ENCODE measurements around the gene MTX1. TPM values are rescaled to one million over a fixed set of nuclear protein-coding genes. Genes with fewer than 3 reads are reported as not detected.

MTX1 gene
- total RNA-seq, 1 donor from 2014 or later: 28.4 TPM

- intact Hi-C loops (cut with DNase I): no loop called here
- Histone ChIP-seq H3K27ac (no peak overlapping the region), H3K4me1 (peaks cover 6% of the 10 kb centered on the region), H3K9me3 (no peaks in the 10 kb centered on the region), H3K27me3 (no peaks in the 10 kb centered on the region), H3K4me3 (no peak overlapping the region), H3K36me3 (no peaks in the 10 kb centered on the region)
- no peak for ATAC-seq
- DNase-seq: no peak
- no peak for TF ChIP-seq CTCF (IDR thresholded peaks at IDR 0.05)
Observed at GRCh38 chr1:155197901-155198546, 10.5 kb upstream of the MTX1 start.

- no peaks in the 10 kb centered on the region for H3K27me3 ChIP-seq
- peaks cover 4% of the 10 kb centered on the region for H3K4me1 ChIP-seq
- no peaks in the 10 kb centered on the region for H3K36me3 ChIP-seq
- no peak overlapping the region for H3K27ac ChIP-seq
- DNase-seq: no peak
- H3K4me3 ChIP-seq: no peak overlapping the region
- no peak for TF ChIP-seq CTCF (IDR thresholded peaks at IDR 0.05)
- no peaks in the 10 kb centered on the region for H3K9me3 ChIP-seq
- intact Hi-C loops (cut with DNase I): no loop called here
- ATAC-seq: no peak
Observed at GRCh38 chr1:155198547-155198906, 10.0 kb upstream of the MTX1 start.

- H3K9me3 ChIP-seq: no peaks in the 10 kb centered on the region
- DNase-seq (no peak), ATAC-seq (no peak)
- no peak for TF ChIP-seq CTCF (IDR thresholded peaks at IDR 0.05)
- H3K27ac ChIP-seq: no peak overlapping the region
- H3K27me3 ChIP-seq: no peaks in the 10 kb centered on the region
- intact Hi-C loops (cut with DNase I): no loop called here
- no peaks in the 10 kb centered on the region for H3K4me1 ChIP-seq
- H3K4me3 ChIP-seq: no peak overlapping the region
- no peaks in the 10 kb centered on the region for H3K36me3 ChIP-seq
Observed at GRCh38 chr1:155199792-155200191, 8.7 kb upstream of the MTX1 start.

GRCh38 chr1:155200920-155201319, 7.6 kb upstream of the MTX1 start:
- Histone ChIP-seq H3K4me1 (no peaks in the 10 kb centered on the region), H3K27me3 (no peaks in the 10 kb centered on the region), H3K36me3 (no peaks in the 10 kb centered on the region), H3K9me3 (no peaks in the 10 kb centered on the region), H3K27ac (no peak overlapping the region), H3K4me3 (no peak overlapping the region)
- DNase-seq (no peak), ATAC-seq (no peak)
- no peak for TF ChIP-seq CTCF (IDR thresholded peaks at IDR 0.05)
- intact Hi-C loops (cut with DNase I): no loop called here

- Histone ChIP-seq H3K9me3 (no peaks in the 10 kb centered on the region), H3K36me3 (no peaks in the 10 kb centered on the region), H3K27ac (no peak overlapping the region), H3K27me3 (no peaks in the 10 kb centered on the region), H3K4me1 (peaks cover 8% of the 10 kb centered on the region), H3K4me3 (no peak overlapping the region)
- intact Hi-C loops (cut with DNase I): no loop called here
- TF ChIP-seq CTCF (IDR thresholded peaks at IDR 0.05): no peak
- DNase-seq (no peak), ATAC-seq (no peak)
Observed at GRCh38 chr1:155202198-155202597, 6.3 kb upstream of the MTX1 start.

Measured in upper lobe of right lung (tissue), 1 donor.